Activated CD4-positive, alpha-beta T cell treated with anti-CD3 and anti-CD28 coated beads, Interleukin-2, amount 50 U/mL, for 16 hours (primary cell): Measurements from ENCODE around the gene RPGRIP1L.

Source experiments
- DNase-seq: peaks from one replicate; pipeline ENCODE4 v3.0.0-alpha.2; 2020

RPGRIP1L gene

GRCh38 chr16:53643474-53643873 lies 60.2 kb downstream of the RPGRIP1L start:
- DNase-seq = no peak

GRCh38 chr16:53642094-53642493 lies 61.6 kb downstream of the RPGRIP1L start:
- no peak for DNase-seq

DNA sequence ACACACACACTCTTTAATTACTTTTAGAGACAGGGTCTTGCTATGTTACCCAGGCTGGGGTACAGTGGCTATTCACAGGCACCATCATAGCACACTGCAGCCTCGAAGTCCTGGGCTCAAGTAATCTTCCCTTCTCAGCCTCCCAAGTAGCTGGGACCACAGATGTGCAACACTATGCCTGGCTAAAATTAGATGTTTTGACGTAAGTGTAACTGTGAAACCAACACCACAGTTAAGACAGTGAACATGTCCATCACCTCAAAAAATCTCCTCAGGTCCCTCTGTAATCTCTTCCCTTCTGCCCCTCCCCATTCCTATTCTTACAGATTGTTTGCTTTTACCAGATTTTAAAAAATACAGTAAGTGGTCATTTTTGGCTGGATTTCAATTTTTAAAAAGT lies 66.7 kb downstream of the RPGRIP1L start:
- DNase-seq = no peak

DNA sequence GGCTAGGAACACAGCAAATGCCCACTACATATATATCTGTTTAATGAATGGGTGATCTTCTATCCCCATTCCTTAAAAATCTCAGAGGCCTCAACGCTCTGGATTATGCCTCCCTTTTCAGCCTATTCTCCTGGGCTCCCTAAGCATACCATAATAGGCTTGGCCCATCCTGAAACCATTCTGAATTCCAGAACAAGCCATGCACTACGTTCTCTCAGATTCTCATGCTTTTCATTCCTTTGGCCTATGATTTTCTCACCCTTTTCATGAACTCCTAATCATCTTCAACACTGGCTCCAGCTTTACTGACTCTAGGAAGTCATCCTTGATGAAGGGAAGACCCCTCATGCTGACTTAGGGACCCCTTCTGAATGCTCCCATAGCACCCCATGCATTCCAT lies 71.1 kb downstream of the RPGRIP1L start:
- DNase-seq = no peak

- no peak for DNase-seq
Observed at GRCh38 chr16:53631236-53632025, 72.2 kb downstream of the RPGRIP1L start.

- no peak for DNase-seq
Observed at GRCh38 chr16:53629607-53630312, 73.9 kb downstream of the RPGRIP1L start.

- no peak for DNase-seq
Observed at GRCh38 chr16:53629151-53629550, 74.5 kb downstream of the RPGRIP1L start.

GRCh38 chr16:53626811-53627210 lies 76.8 kb downstream of the RPGRIP1L start:
- DNase-seq = no peak

GRCh38 chr16:53626161-53626560 lies 77.5 kb downstream of the RPGRIP1L start:
- no peak for DNase-seq

GRCh38 chr16:53625221-53625620 lies 78.4 kb downstream of the RPGRIP1L start:
- no peak for DNase-seq

GRCh38 chr16:53622315-53622714 lies 81.3 kb downstream of the RPGRIP1L start:
- no peak for DNase-seq

GRCh38 chr16:53620476-53620875 lies 83.2 kb downstream of the RPGRIP1L start:
- DNase-seq = no peak

DNA sequence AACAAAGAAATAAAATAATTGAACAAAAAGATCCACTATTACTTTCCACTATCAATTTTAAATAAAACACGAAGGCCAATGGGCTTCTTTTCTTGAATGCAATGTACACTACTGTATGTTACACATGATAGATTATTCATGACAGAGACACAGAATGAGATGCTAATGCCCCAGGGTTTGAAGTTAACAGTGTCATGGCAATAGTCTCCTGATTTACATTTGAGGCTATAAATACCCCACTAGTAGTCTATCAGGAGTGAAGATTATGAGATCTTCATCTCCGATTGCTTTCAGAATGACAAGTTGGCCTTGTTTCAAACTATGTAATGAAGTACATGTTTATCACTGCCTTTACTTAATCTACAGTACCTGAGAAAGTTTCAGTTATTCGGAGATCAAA lies 84.4 kb downstream of the RPGRIP1L start:
- no peak for DNase-seq

DNA sequence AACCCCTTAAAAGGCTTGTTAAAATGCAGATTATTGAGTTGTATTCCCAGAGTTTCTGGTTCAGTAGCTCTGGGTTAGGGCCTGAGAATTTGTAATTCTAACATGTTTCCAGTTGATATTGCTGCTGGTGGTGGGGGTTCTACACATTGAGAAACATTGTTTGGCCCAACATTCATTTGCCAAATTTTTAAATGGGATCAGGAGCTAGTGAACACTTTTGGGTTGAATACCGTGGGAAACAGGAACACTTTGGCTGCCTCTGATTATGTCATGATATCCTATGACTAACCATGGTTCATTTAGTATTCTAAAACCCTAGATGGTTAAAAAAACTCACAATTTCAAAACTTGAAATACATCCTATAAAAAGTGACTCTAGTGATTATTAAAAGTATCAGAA lies 89.3 kb downstream of the RPGRIP1L start:
- DNase-seq = no peak

GRCh38 chr16:53612003-53612402 lies 91.7 kb downstream of the RPGRIP1L start:
- DNase-seq = no peak

- DNase-seq = no peak
Observed at GRCh38 chr16:53611179-53611696, 92.4 kb downstream of the RPGRIP1L start.

DNA sequence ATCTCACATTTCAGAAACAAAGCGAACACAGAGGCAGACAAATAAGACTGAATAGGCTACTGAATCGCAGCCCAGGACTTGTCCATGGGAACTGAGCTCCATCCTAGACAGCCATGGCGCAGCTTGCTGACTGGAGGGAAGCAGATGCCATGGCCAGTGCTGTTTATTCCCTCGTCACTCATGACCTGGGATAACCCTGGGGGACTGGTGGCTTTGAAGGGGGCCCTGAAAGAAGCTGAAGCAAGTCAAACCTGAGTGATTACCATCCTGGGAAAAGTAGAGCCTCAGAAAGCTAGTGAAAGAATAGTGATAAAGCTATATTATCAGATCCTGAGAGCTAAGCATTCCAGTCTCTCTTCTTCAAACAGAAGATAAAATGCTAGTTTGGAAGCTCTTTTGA lies 94.1 kb downstream of the RPGRIP1L start:
- DNase-seq = no peak

- DNase-seq = no peak
Observed at GRCh38 chr16:53608094-53608493, 95.6 kb downstream of the RPGRIP1L start.

DNA sequence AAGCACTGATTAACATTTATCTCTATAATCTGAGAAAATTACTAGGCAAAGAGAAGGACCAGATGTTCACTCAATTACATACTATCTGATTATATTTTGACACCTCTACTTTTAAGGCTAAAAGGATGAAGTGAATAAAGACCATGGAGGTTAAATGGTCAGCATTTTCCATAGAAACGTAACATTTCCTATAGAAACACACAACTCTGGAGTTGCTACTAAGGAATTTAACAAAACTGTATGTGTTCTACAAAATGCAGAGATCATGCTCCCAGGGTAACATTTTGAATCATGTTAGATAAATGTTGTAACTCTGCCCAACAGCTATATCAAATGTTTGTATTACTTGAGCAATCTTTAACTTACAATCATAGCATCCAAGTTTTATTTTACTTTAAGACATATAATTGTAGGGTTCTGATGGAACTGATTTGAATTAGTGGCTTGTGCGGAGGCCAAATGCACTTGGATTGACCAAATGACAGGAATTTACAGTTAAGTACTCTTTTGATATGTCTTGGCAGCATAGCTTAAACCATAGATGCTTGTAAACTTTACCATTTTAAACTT lies 97.7 kb downstream of the RPGRIP1L start:
- DNase-seq = no peak

DNA sequence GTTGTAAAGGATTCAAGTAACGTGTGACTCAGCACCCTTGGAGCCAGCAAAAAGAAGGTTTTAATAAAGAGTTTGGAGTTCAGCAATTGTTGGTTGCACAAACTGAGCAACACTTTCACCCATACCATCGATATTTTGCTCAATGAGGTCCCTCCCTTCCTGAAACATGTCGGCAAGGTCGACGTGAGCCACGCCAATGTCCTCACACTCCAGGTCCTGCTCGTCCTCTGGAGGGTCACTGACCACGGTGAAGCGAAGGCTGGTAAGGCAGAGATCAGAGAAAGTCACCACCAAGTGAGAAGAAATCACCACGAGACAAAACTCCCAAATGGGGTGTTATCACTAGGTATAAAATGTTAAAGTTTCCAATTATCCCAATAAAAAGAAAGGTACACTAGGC lies 98.3 kb downstream of the RPGRIP1L start:
- DNase-seq = no peak

- DNase-seq = no peak
Observed at GRCh38 chr16:53601961-53602360, 101.7 kb downstream of the RPGRIP1L start.

GRCh38 chr16:53600616-53601015 lies 103.0 kb downstream of the RPGRIP1L start:
- DNase-seq = no peak

GRCh38 chr16:53600126-53600525 lies 103.5 kb downstream of the RPGRIP1L start:
- DNase-seq = no peak

GRCh38 chr16:53599548-53599947 lies 104.1 kb downstream of the RPGRIP1L start:
- peak; percentile 3 for DNase-seq
